H1 (cell line): ENCODE measurements around the gene LTO1.

Experiments used
- CEBPB ChIP-seq: IDR thresholded peaks from 2 replicates; pipeline ENCODE4 v1.6.1; 2012; ENCODE audit warnings: low read depth, low read length
- CTCF ChIP-seq, 3 experiments: IDR thresholded peaks; 1 replicate in 2 of 3; 2 replicates in 1 of 3; pipeline versions ENCODE4 v1.5.1 to v1.6.1; 2011; ENCODE audit warnings: low read length in 3 of 3, mild to moderate bottlenecking in 3 of 3, inconsistent platforms in 2 of 3, low read depth in 1 of 3, moderate library complexity in 1 of 3; ENCODE audit not compliant: insufficient read depth in 1 of 3; ENCODE audit errors: control extremely low read depth in 1 of 3
- GABPA ChIP-seq: IDR thresholded peaks from 2 replicates; pipeline ENCODE4 v1.6.1; 2011; ENCODE audit warnings: mild to moderate bottlenecking, low read length, moderate library complexity, borderline replicate concordance; ENCODE audit not compliant: insufficient read depth
- TEAD4 ChIP-seq: IDR thresholded peaks from 2 replicates; pipeline ENCODE4 v1.6.1; 2012; ENCODE audit warnings: low read depth, low read length, inconsistent platforms, mixed read lengths

- no peak for TF ChIP-seq GABPA
- no peak for TF ChIP-seq CTCF (IDR thresholded peaks at IDR 0.05; ENCODE audit: control extremely low read depth in 1 of 3, insufficient read depth in 1 of 3, low read depth in 1 of 3, low read length in 3 of 3)
- no peak for TF ChIP-seq TEAD4
- no peak for TF ChIP-seq CEBPB
Observed at GRCh38 chr11:69639831-69640230, 35.3 kb downstream of the LTO1 start.
